Nucleus accumbens (tissue), 56 donors: Measurements from ENCODE around the gene MAP7.
"Not testable (repeated sequence)": the region's sequence is repeated elsewhere in the genome, so short reads cannot be mapped to it uniquely, and the experiment has no call there.

ENCODE experiments used
- DNase-seq, 56 donors: peaks; one replicate each; lab custom pipeline; 2025; lab: John Stamatoyannopoulos, UW

Gene MAP7

DNA sequence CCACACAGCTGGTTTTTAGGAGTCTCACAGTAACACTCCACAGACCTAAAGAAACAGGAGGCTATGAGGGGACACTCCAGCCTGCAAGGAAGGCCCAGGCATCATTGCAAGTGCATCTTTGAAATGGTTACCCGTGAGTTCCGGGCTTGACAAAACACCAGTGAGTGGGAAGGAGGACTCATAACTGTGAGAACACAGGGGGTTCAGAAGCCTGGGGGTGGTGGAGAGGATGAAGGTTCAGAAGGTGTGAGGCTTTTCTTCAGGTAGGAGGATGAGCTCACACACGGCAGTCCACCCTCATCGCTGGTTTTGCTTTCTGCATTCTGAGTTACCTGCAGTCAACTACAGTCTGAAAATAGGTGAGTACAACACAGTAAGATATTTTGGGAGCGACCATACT is 39.9 kb downstream of the MAP7 start:
- no peak for DNase-seq

DNA sequence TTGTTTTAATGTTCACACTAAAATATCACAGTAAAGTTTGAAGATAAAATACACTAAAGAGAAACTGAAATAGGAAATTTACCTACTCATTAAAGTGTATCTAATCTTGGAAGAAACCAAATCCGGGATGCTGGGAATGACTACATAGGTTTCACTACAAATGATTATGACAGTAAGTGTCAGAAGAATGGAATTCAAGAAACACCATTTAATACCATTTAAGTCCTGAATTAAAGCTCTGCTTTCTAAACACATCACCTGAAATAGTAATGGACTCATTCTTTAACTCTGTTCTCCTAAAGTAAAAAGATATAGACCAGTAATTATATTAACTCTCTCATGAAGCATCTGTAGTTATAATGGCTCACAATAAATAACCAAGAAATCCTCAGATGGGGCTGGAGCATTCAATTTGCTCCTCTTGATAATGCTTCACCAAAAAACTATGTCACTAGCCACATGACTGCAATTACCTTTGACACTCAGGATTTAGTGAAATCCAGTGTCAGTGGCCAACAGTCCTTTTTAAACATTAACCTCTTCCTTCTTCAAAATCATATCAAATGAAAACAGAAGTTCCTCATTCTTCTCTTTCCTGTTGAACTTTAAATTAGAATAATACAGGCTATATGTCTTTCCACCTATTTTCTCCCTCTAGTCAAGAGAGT is 41.4 kb downstream of the MAP7 start:
- DNase-seq, result no peak

DNA sequence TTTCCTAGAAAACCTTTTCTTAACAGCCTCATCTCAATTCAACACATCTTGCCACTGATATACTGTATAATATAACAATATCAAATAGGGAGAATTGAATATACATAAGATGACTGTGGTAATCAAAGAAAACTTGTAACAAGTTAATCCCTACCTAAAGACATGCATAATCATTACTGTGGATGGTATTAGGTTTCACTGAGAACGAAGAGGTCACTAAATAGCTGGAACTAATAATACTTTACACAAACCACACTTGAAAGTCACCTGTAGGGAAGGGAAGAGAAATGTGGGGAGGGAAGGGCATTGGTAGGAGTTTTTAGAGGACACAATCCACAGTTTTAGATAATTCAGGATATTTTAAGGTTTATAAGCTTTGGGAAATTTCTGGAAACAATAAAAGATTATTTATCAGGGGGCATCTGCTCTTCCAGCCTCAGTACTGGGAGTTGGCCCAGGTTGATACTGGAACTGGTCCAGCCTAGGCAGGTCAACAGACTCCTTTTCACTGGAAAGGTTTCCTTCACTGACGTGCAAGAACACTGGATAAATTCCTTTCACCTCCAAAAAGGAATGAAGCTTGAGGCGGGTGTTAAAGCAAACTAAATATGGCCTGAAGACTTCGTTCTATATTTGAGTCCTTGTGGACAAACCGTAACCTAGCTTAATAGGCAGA is 44.0 kb downstream of the MAP7 start:
- no peak for DNase-seq

DNA sequence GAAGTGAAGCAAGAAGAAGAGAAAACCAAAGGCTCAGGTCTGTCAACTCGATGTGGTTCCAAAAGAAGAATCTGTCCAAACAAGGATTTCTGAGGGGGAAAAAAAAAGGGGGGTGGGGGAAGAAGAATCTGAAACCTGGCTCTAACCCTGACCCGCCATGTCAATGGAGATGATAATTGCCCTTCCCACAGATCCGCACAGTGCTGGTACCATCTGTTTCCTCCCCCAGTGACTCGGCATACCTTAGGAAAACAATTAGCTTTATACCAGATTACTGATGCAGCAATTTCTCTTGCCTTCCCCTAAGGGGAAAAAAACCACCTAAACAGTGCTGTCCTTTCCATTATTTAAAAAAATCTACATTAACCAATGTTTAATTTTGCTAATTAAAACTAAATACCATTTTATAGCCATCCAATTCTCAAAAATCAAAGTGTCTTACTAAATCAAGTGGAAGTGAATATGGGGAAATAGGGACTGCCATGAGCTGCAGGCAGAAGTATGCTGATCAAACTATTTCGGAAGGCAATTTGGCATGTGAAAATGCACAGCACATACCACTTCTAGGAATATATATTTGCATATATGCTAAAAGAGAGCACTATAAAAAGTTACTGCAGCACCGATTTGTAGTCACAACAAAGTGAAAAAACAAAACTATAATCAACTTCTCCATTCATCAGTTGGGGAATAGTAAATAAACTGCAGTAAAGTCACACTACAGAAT is 46.8 kb downstream of the MAP7 start:
- no peak for DNase-seq

DNA sequence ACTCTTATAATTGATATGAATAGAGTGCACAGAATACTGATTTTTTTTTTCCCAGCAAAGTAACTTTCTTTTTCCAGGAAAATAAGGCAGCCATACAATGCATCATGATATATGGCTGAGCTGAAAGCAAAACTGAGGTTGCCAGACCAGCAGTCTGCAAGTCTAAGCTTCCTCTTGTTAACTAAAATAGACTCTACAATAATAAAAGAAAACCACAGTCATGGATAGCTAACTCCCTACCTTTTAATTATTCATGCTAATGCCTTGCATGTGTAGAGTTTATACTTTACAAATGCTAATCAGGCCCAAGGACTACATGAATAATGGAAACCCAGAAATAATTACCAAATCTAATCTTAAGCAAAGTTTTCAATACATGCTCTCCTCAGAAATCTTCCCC is 47.4 kb downstream of the MAP7 start:
- no peak for DNase-seq

DNA sequence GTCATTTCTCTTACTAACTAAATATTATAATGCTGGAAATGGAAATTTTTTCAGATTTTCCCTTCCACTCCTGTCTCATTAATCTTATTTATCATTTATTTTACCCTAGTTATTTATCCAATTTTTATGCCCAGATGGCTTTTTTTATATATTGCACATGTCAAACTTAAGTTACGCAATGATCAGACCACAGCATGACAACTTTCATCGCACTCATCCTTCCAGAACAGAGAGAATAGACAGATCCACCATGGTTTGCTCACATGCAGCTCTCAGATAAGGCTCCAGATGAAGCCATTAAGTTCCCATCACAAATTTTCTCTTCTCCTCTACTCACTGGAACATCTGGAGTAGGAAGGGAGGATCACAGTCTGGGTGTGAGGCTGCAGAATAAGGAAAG is 48.7 kb downstream of the MAP7 start:
- no peak for DNase-seq

DNA sequence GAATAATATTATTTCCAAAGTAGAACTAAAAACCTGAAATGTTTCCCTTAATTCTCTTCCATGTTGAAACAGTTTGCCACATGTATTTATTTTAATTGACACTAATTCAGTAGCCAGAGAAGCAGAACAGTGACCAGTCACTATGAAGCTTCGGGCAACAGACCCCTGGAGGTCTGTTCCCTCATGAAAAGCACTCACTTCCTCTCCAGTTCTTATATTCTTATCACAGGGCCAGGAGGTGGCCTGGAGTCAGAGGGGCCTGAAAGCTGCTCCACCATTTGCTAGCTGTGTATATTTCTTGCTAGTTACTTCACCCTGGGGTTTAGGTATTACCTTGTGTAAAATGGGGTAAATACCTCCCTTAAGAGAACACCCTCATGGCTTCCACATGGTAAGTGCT is 49.1 kb downstream of the MAP7 start:
- DNase-seq, result no peak

DNA sequence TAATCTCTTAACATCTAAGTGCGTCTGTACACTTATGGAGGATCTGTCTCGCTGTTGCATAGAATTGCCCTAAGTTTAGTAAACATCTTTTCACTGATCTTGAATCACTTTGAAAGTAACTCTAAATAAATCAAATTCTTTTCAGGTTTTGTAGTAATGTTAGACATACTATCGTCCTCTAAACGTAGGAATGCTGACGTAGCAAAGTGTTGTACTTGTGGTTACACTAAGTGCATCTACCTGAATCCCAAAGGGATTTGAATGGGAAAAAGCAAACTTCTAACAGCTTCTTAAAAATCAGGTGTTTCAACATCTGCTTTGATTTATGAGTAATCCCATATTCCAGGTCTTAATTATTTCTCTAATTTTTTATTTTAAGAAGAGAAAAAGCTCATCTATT is 49.8 kb downstream of the MAP7 start:
- DNase-seq, result no peak

DNA sequence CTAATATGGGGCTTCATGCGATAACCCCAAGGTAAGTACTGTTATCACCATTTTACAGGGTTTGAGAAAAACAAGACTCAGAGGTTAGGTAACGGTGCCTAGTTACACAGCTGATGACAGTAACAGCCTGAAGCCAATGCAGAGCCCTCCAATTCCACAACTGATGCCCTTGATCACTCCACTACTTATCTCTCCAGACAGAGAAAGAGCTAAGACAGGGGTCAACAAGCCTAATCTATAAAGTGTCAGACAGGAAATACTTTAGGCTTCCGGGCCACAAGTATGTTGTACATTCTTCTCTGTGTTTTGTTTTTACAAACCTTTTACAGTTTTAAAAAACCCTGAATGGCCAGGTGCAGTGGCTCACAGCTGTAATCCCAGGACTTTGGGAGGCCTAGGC is 50.9 kb downstream of the MAP7 start:
- no peak for DNase-seq

DNA sequence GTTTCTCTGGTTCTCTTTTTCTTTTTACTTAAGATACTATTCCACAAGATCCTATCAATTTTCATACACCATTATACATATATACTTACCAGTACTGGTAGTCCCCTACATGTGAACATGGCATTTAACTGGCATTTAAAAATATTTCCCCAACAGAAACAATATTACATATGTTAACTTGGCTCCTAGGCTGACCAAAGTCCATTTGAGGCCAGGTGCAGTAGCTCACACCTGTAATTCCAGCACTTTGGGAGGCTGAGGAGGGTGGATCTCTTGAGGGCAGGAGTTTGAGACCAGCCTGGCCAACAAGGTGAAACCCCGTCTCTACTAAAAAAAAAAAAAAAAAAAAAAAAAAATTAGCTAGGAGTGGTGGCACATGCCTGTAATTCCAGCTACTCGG is 53.8 kb downstream of the MAP7 start:
- DNase-seq, result not testable (repeated sequence)

DNA sequence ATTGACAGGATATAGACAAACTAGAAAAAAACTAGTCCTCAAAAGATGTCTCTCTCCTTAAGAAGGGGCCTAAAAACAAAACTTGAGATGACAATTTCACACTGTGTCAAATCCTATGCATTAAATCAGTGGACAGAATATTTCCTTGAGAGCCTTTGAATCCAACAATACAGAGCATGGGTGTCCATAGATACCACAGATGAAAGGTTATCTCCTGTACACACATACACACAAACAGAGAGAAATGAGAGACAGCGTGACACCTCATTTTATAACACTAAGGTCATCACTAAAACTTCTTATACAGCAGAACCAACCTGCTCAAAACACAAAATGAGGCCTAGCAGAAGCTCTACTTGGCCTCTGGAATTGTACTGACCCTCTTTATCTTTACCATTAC is 55.5 kb downstream of the MAP7 start:
- DNase-seq, result no peak

DNA sequence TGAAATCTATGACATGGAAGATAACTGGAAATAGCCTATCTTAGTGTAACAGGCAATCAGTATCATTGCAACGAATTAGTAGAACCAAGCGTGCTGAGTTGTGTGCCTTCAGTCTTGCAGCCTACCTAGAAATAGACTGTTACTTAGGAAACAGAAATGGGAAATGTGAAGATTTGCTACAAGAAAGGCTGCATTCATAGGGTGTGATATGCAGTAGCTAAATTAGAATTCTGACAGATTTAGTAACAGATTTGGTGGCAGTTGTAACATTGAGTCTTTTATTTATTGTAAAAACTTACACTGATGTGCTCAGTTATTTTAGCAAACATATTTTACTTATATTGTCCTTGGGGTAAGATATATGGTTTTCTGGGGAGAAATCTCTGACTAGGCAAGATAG is 56.2 kb downstream of the MAP7 start:
- peak in 3 of 56 donors; percentile 8 to 43 (median 34) for DNase-seq

DNA sequence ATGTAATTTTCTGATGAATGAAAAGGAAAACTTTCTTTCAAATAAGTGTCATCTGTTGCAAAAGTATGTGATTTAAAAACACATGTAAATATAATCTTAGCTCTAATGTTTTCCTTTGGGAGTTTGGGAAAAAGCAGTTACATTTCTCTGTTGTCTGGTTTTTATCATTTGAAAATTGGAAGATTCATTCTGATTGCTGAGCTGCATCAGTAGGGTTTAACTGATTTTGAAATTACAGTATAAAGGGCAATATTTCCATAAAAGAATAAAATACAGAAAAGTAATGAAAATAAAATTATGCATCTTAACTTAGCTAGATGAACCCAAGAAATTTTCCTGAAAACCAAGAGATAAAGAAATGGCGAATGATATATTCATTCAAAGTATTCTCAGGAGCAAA is 57.8 kb downstream of the MAP7 start:
- DNase-seq, result no peak

DNA sequence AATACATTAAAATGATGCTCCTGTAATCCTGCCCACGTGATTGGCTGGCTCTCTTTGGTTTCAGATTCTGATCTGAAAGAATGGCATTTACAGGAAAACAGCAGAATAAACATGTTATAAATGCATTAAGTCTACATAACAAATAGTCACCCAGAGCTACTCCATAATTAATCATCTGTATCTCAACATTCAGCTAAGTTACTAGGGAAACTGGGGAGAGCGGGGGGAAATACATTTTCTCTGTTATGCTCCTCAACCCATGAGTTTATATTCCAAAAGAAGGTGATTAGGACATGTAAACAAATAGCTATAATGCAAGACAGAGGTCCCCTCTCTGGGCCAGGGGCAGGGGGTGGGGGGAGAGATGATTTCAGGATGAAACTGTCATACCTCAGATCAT is 58.5 kb downstream of the MAP7 start:
- DNase-seq, result no peak

DNA sequence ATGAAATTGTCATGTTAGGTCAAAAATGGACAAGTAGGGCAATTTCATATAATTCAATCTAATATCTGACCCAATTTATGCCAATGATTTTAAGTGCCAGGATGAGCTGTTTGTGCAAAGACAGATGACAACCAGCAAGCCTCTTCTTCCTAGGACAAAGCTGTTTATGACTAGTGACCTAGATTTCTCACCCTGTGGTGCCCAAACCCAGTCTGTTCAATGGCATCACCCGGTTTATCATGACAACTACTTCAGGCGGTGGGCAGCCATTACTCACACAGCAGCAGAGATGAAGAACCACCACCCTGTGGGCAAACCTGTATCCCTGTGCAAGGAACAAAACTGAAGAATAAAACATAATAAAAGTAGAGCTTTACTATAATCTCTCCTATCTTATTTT is 59.0 kb downstream of the MAP7 start:
- DNase-seq, result peak in 1 of 56 donors; percentile 33

DNA sequence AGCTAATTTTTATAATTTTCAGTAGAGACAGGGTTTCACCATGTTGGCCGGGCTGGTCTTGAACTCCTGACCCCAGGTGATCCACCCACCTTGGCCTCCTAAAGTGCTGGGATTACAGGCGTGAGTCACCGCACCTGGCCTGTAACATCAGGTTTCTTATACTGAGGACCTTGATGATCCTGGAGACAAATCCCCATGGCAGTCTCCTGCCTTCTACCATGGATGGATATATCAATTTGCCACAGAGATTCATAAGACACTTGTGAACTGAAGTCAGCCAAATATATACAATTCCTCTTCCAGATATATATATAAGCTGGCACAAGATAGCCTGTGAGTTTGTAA is 60.6 kb downstream of the MAP7 start:
- DNase-seq, result not testable (repeated sequence)

DNA sequence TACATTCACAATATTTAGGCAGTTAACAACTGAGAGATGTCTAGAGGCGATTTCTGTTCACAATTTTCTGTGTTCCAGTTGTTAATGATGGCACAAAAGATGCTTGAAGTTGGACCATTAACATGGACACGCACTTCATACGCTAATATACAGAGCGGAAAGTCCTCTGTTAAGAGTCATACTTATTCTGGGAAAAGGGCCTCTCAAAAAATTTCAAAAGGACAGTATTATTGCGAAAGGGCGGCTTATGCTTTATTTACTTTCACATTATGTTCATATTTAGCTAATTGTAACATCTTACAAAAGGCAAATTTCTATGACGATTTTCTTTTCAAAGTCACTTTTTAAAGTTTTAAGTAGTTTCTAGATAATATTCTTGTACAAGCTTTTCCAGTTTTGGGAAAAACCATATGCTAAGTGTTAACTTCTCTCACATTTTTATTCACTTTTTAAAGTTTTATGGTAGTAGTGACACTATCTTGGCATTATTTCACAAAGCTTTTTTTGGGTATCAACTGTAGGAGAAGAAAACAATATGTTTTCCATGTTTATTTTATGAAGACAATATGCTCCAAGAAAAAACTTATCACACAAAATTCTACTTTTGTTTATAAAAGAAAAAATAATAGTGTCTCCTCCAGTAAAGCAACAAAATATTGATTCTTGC is 62.3 kb downstream of the MAP7 start:
- no peak for DNase-seq

DNA sequence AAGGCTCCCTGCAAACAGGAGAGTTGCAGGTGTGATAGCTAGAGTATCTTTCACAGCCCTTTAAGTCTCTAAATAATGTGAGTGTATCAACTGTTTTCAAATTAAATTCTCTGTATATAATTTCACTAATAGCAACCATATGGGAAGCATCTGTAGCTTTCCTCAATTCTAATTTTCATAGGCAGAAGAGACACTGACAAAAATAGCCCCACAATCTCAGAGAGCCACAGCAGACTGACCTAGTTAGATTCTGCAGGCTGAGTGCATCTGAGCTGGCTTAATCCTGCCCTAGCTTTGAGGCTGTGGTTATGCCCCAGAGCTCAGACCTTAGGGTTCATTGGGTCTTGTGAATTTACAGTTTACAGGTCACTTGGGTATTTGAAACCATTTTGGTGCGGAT is 63.9 kb downstream of the MAP7 start:
- DNase-seq, result no peak

DNA sequence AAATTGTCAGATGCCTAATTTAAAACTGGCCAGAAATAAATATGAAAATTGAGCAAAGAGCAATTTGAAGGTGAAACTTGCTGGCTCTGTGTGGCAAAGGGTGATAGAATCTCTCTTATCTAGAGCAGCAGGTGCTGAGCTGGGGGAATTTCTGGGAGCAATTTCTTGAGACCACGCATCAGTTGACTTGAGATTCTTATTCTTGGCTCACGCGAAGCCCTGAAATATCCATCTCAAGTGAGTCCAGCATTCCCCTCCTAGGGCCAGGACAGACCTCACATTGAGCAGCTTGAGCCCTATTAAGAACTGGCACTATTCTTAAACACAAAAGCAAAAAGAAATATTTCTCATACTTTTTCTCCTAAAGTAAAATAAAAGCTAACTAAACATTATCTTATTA is 66.3 kb downstream of the MAP7 start:
- no peak for DNase-seq

DNA sequence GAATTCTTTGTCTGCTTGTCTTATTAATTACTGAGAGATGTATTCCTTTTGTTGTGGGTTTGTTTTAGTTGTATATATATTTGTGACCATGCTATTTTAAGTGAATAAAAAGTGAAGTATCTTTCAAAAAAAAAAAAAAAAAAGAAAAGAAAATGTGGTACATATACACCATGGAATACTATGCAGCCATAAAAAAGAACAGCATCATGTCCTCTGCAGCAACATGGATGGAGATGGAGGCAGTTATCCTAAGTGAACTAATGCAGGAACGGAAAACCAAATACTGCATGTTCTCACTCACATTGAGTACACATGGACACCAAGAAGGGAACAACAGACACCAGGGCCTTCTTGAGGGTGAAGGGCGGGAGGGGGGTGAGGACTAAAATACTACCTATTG is 67.2 kb downstream of the MAP7 start:
- not testable (repeated sequence) for DNase-seq

DNA sequence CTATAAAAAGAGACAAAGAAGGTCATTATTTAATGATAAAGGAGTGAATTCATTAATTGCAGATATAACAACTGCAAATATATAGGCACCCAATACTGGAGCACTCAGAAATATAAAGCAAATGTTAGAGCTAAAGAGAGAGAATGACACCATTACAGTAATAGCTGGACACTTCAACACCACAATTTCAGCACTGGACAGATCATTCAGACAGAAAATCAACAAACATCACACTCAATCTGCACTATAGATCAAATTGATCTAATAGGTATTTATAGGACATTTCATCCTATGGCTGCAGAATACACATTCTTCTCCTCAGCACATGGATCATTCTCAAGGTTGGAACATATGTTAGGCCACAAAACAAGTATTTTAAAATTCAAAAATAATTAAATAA is 72.7 kb downstream of the MAP7 start:
- DNase-seq, result no peak

DNA sequence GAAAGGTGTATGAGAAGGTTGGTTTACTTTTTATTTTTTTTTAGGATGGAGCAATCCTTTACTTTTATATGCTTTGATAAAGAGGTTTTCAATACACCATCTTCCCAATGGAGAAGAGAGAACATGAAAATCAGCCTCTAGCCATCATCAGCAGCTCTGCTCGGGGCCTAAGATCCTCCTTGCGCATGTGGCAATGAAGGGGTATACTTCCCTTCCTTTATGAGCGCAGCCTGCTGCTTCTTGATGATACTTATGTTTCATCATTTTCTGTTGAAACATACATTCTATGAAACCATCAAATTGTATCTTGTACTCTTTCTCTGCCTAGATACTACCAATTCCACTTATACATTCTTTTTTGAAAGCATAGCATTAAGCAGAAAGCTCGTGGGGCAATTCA is 74.5 kb downstream of the MAP7 start:
- DNase-seq, result no peak
